ENCODE results near the gene CFAP73.

Gene CFAP73

DNA sequence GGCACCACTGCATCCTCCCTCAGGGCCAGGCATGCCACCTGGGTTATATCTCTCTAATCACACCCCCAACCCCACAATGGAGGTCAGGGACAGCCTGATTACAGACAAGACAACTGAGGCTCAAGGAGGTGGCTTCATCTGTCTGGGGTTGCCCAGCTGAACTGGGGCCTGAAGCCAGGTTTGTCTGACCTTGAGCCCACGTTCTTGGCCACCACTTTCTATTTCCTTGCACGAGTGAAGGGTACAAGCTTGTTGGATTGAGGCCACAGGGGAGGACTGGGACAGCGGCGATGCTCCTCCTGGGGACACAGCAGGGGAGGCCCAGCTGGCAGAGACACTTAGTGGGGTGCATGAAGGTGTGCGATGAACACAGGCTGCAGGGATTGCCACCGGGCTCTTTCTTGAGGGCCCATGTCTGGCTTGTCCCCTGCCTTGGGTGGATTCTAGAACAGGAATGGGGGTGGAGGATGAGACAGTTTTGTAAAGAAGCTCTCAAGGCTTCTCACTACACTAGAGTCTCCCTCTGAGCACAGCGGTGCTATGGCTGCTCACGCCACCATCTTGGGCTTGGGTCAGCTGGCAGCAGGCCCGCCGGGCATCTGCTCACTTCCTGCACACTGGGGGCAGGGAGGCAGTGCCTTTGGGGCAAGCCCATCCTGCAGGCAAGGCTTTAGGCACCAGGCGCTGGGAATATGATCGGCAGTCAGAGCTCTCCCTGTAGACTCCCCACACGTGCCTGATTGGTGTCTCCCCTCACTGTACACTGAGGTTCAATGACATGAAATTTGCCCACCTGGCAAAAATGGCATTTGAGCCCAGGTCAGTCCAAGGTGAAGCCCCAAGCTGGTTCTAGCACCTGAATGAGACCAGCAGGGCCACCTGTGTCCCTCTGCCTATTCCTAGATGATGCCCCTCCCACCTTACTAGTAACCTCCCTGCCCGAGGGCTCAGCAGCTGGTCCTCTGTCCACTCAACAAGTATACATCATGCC, 52.0 kb downstream of the CFAP73 start:
- Histone ChIP-seq H2AFZ (ENCODE audit: insufficient read depth, low read length, poor library complexity) (no peak overlapping the region), H3K27me3 (ENCODE audit: insufficient read depth, low read length) (no peaks in the 10 kb centered on the region), H2BK12ac (ENCODE audit: low read length) (no peak overlapping the region), H3K4me3 (ENCODE audit: low read depth, low read length) (no peak overlapping the region), H4K8ac (ENCODE audit: low read depth, low read length) (no peak overlapping the region), H2BK5ac (ENCODE audit: low read depth, low read length, poor library complexity) (no peak overlapping the region), H3K36me3 (ENCODE audit: control insufficient read depth in 1 of 2, insufficient read depth in 2 of 2, low read length in 2 of 2) (no peaks in the 10 kb centered on the region), H3K4me2 (ENCODE audit: low read length) (no peak overlapping the region), H3K27ac (ENCODE audit: low read depth, low read length) (no peak overlapping the region), H2AK5ac (ENCODE audit: low read length) (no peak overlapping the region), H3K14ac (ENCODE audit: low read length) (no peak overlapping the region), H3K18ac (ENCODE audit: low read length) (no peak overlapping the region), H2BK120ac (ENCODE audit: insufficient read depth, low read length, poor library complexity) (no peak overlapping the region), H3K79me1 (ENCODE audit: low read length) (peaks cover under 1% of the 10 kb centered on the region), H3K4ac (ENCODE audit: low read depth, low read length) (no peak overlapping the region), H4K91ac (ENCODE audit: low read depth, low read length) (no peak overlapping the region), H3K23ac (ENCODE audit: low read length) (no peak overlapping the region), H3K79me2 (ENCODE audit: control insufficient read depth, insufficient read depth, low read length, poor library complexity) (no peaks in the 10 kb centered on the region), H3K9ac (ENCODE audit: low read length) (peak overlapping the region; percentile 33), H4K12ac (ENCODE audit: low read depth, low read length) (no peak overlapping the region), H3K4me1 (ENCODE audit: control insufficient read depth in 1 of 2, insufficient read depth in 2 of 2, low read length in 2 of 2) (no peaks in the 10 kb centered on the region), H3K9me3 (ENCODE audit: insufficient read depth, low read depth, low read length) (no peaks in the 10 kb centered on the region)
- no CpG with 5 or more reads among the region's 14 CpGs for WGBS (ENCODE audit: extremely low coverage, insufficient coverage, insufficient read length)
- DNase-seq = no peak

DNA sequence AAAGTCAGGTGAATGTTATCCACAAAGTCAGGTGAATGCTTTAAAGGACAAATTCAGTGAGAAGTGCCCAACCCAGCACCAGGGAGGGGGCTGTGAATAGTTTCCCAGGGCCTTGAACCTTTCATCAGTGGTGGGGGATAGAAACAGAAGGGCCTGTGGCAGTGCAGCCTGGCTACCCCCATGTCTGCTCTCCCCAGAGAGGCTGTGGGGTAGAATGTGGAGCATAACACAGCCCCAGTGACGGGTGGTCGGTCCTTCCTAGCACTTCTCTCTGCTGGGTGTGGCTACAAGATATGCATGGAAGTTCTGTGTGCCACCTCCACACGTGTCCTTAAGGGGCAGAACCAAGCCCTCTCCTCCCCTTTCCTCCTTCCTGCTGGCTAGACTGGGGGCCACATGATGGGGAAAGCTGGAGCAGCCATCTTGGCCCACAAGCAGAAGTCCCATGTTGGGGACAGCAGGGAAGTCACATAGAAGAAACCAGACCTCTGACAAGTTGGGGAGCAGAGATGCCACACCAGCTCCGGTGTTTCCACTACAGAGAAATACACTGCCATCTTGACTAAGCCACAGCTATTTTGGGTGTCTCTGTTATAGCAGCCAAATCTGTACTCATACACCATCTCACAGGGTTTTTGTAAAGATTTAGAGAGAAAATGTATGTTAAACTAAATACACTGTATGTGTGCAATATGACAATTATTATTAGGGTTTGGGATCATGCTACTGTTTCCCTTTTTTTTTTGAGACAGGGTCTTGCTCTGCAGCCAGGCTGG, 53.0 kb downstream of the CFAP73 start:
- Histone ChIP-seq H3K4me2 (ENCODE audit: low read length) (no peak overlapping the region), H4K8ac (ENCODE audit: low read depth, low read length) (no peak overlapping the region), H3K79me1 (ENCODE audit: low read length) (peaks cover 2% of the 10 kb centered on the region), H4K12ac (ENCODE audit: low read depth, low read length) (no peak overlapping the region), H3K27me3 (ENCODE audit: insufficient read depth, low read length) (no peaks in the 10 kb centered on the region), H4K91ac (ENCODE audit: low read depth, low read length) (no peak overlapping the region), H2AK5ac (ENCODE audit: low read length) (no peak overlapping the region), H3K14ac (ENCODE audit: low read length) (no peak overlapping the region), H3K4me3 (ENCODE audit: low read depth, low read length) (no peak overlapping the region), H3K18ac (ENCODE audit: low read length) (no peak overlapping the region), H2BK120ac (ENCODE audit: insufficient read depth, low read length, poor library complexity) (no peak overlapping the region), H2BK12ac (ENCODE audit: low read length) (no peak overlapping the region), H3K27ac (ENCODE audit: low read depth, low read length) (no peak overlapping the region), H3K4ac (ENCODE audit: low read depth, low read length) (no peak overlapping the region), H2BK5ac (ENCODE audit: low read depth, low read length, poor library complexity) (no peak overlapping the region), H3K23ac (ENCODE audit: low read length) (no peak overlapping the region), H3K36me3 (ENCODE audit: control insufficient read depth in 1 of 2, insufficient read depth in 2 of 2, low read length in 2 of 2) (no peaks in the 10 kb centered on the region), H3K4me1 (ENCODE audit: control insufficient read depth in 1 of 2, insufficient read depth in 2 of 2, low read length in 2 of 2) (no peaks in the 10 kb centered on the region), H2AFZ (ENCODE audit: insufficient read depth, low read length, poor library complexity) (no peak overlapping the region), H3K9ac (ENCODE audit: low read length) (no peak overlapping the region), H3K79me2 (ENCODE audit: control insufficient read depth, insufficient read depth, low read length, poor library complexity) (no peaks in the 10 kb centered on the region), H3K9me3 (ENCODE audit: insufficient read depth, low read depth, low read length) (no peaks in the 10 kb centered on the region)
- no CpG with 5 or more reads among the region's 4 CpGs for WGBS (ENCODE audit: extremely low coverage, insufficient coverage, insufficient read length)
- no peak for DNase-seq

GRCh38 chr12:113203852-113204760, 54.6 kb downstream of the CFAP73 start:
- Histone ChIP-seq H3K27me3 (ENCODE audit: insufficient read depth, low read length) (no peaks in the 10 kb centered on the region), H2BK5ac (ENCODE audit: low read depth, low read length, poor library complexity) (no peak overlapping the region), H3K4me3 (ENCODE audit: low read depth, low read length) (no peak overlapping the region), H3K14ac (ENCODE audit: low read length) (no peak overlapping the region), H3K9me3 (ENCODE audit: insufficient read depth, low read depth, low read length) (peaks cover 2% of the 10 kb centered on the region), H3K27ac (ENCODE audit: low read depth, low read length) (no peak overlapping the region), H4K91ac (ENCODE audit: low read depth, low read length) (no peak overlapping the region), H2BK120ac (ENCODE audit: insufficient read depth, low read length, poor library complexity) (no peak overlapping the region), H3K18ac (ENCODE audit: low read length) (no peak overlapping the region), H4K12ac (ENCODE audit: low read depth, low read length) (no peak overlapping the region), H2AK5ac (ENCODE audit: low read length) (no peak overlapping the region), H4K8ac (ENCODE audit: low read depth, low read length) (no peak overlapping the region), H3K4me2 (ENCODE audit: low read length) (no peak overlapping the region), H3K79me2 (ENCODE audit: control insufficient read depth, insufficient read depth, low read length, poor library complexity) (no peaks in the 10 kb centered on the region), H3K4me1 (ENCODE audit: control insufficient read depth in 1 of 2, insufficient read depth in 2 of 2, low read length in 2 of 2) (peaks cover 0 to 4% of the 10 kb centered on the region in 2 experiments), H2BK12ac (ENCODE audit: low read length) (no peak overlapping the region), H3K36me3 (ENCODE audit: control insufficient read depth in 1 of 2, insufficient read depth in 2 of 2, low read length in 2 of 2) (no peaks in the 10 kb centered on the region), H3K79me1 (ENCODE audit: low read length) (peaks cover 2% of the 10 kb centered on the region), H3K23ac (ENCODE audit: low read length) (no peak overlapping the region), H3K9ac (ENCODE audit: low read length) (no peak overlapping the region), H2AFZ (ENCODE audit: insufficient read depth, low read length, poor library complexity) (no peak overlapping the region), H3K4ac (ENCODE audit: low read depth, low read length) (no peak overlapping the region)
- no CpG with 5 or more reads among the region's 8 CpGs for WGBS (ENCODE audit: extremely low coverage, insufficient coverage, insufficient read length)
- DNase-seq = peak in 1 of 2 donors; percentile 32

DNA sequence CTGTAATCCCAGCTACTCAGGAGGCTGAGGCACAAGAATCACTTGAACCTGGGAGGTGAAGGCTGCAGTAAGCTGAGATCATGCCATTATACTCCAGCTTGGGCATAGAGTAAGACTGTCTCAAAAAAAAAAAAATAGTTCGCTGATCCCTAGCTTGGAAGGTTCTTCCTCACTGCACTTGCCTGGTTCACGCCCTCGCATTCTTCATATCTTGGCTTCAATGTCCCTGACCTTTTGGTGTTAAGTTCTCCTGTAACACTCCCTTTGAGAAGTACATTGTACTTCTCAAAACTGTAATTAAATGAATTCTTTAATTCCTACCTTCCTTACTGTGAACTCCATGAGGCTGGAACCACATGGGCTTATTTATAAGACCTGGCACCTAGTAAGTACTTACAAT, 55.3 kb downstream of the CFAP73 start:
- no peak overlapping the region for H2AK5ac ChIP-seq (ENCODE audit: low read length)
- H3K4me3 ChIP-seq (ENCODE audit: low read depth, low read length) = no peak overlapping the region
- H3K4me2 ChIP-seq (ENCODE audit: low read length) = no peak overlapping the region
- no peak overlapping the region for H4K91ac ChIP-seq (ENCODE audit: low read depth, low read length)
- DNase-seq = no peak
- H3K27ac ChIP-seq (ENCODE audit: low read depth, low read length) = no peak overlapping the region
- no peak overlapping the region for H2BK5ac ChIP-seq (ENCODE audit: low read depth, low read length, poor library complexity)
- H3K79me2 ChIP-seq (ENCODE audit: control insufficient read depth, insufficient read depth, low read length, poor library complexity) = no peaks in the 10 kb centered on the region
- no peak overlapping the region for H2BK120ac ChIP-seq (ENCODE audit: insufficient read depth, low read length, poor library complexity)
- no peak overlapping the region for H2BK12ac ChIP-seq (ENCODE audit: low read length)
- no peak overlapping the region for H4K8ac ChIP-seq (ENCODE audit: low read depth, low read length)
- no peak overlapping the region for H3K9ac ChIP-seq (ENCODE audit: low read length)
- H3K14ac ChIP-seq (ENCODE audit: low read length) = no peak overlapping the region
- H3K4ac ChIP-seq (ENCODE audit: low read depth, low read length) = no peak overlapping the region
- WGBS (ENCODE audit: extremely low coverage, insufficient coverage, insufficient read length) = no CpG with 5 or more reads among the region's 3 CpGs
- H3K4me1 ChIP-seq (ENCODE audit: control insufficient read depth in 1 of 2, insufficient read depth in 2 of 2, low read length in 2 of 2) = peaks cover 0 to 4% of the 10 kb centered on the region in 2 experiments
- H3K18ac ChIP-seq (ENCODE audit: low read length) = no peak overlapping the region
- no peak overlapping the region for H3K23ac ChIP-seq (ENCODE audit: low read length)
- peaks cover 2% of the 10 kb centered on the region for H3K79me1 ChIP-seq (ENCODE audit: low read length)
- H4K12ac ChIP-seq (ENCODE audit: low read depth, low read length) = no peak overlapping the region
- peaks cover 2% of the 10 kb centered on the region for H3K9me3 ChIP-seq (ENCODE audit: insufficient read depth, low read depth, low read length)
- H3K27me3 ChIP-seq (ENCODE audit: insufficient read depth, low read length) = no peaks in the 10 kb centered on the region
- no peaks in the 10 kb centered on the region for H3K36me3 ChIP-seq (ENCODE audit: control insufficient read depth in 1 of 2, insufficient read depth in 2 of 2, low read length in 2 of 2)
- no peak overlapping the region for H2AFZ ChIP-seq (ENCODE audit: insufficient read depth, low read length, poor library complexity)
